Activated CD4-positive, alpha-beta T cell treated with anti-CD3 and anti-CD28 coated beads, Interleukin-2, amount 10 ng/mL, durations not matched to agents 7 days and 5 days (primary cell): ENCODE data around the gene PRKD2. TPM values are rescaled to one million over a fixed set of nuclear protein-coding genes. Genes with fewer than 3 reads are reported as not detected.

ENCODE experiments used
- CTCF ChIA-PET: fragments of 350-600 bp; sonication (Branson Sonifier 250); formaldehyde crosslinking; loops from one replicate; lab custom pipeline; 2021; ENCODE audit warnings: antibody characterized with exemption; lab: Charles Lee
- POLR2A ChIA-PET: fragments of 350-600 bp; sonication (Branson Sonifier 250); formaldehyde crosslinking; loops from one replicate; lab custom pipeline; 2021; ENCODE audit warnings: antibody characterized with exemption; lab: Charles Lee
- DNase-seq: peaks from one replicate; pipeline ENCODE4 v3.0.0-alpha.2; 2020
- H3K27ac Mint-ChIP-seq: one replicate; pipeline ENCODE4 v1.8.0; 2021; ENCODE audit warnings: mild to moderate bottlenecking, moderate library complexity, mixed read lengths
- H3K27me3 Mint-ChIP-seq: one replicate; pipeline ENCODE4 v1.8.0; 2021; ENCODE audit warnings: mixed read lengths
- H3K36me3 Mint-ChIP-seq: one replicate; pipeline ENCODE4 v1.8.0; 2021; ENCODE audit warnings: low read depth, mixed read lengths
- H3K4me1 Mint-ChIP-seq: one replicate; pipeline ENCODE4 v1.8.0; 2021; ENCODE audit warnings: mixed read lengths
- H3K4me3 Mint-ChIP-seq: one replicate; pipeline ENCODE4 v1.8.0; 2021; ENCODE audit warnings: mild to moderate bottlenecking, moderate library complexity, mixed read lengths
- H3K9me3 Mint-ChIP-seq: one replicate; pipeline ENCODE4 v1.8.0; 2021; ENCODE audit warnings: mixed read lengths
- total RNA-seq, 2 experiments: library from RNA; stranded (reverse); gene quantifications; one replicate each; pipeline ENCODE4 v1.2.3, GENCODE V29; 2021

Gene PRKD2
- total RNA-seq, 2 experiments from 2014 or later, result 175 to 178 TPM

DNA sequence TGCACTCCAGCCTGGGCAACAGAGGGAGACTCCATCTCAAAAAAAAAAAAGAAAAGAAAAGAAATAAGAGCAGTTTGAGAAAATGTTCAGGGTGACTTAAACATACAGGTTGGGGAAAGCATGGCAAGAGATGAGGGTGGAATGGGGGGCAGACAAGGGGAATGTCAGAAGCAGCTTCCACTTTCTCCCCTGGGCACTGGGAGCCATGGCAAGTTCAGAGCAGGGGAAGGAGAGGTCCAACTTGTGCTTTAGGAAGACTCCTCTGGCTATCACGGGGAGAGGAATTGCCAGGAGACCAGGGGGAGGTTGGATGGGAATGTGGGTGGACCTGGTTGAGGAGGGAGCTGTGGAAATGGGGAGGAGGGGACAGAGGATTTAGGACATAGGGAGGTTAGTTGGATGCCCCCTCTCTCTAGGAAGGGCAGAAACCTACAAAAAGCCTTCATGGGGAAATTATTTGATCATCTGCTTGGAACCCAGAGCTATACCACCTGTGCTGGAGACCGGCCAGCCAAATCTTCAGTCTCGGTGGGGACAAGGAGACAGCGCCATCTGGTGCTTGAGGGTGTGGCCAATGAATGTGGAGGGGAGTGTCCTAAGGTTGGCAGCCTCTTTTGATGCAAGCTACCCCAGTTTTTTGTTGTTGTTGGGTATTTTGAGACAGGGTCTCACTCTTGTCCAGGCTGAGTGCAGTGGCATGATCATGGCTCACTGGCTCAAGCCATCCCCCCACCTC is 36.7 kb upstream of the PRKD2 start:
- ChIA-PET CTCF (interaction anchor here (0.5 to 5.1 kb wide), 24 partner anchors 9 to 245 kb away, joined by 3 to 42 read pairs (median 4); partner anchors contain the start of genes AP2S1, DACT3 and SLC1A5), POLR2A (no interaction called here)
- DNase-seq, result peak; percentile 83
- H3K4me1 Mint-ChIP-seq, result peaks cover 18% of the 10 kb centered on the region
- H3K36me3 Mint-ChIP-seq, result peaks cover 5% of the 10 kb centered on the region
- no peaks in the 10 kb centered on the region for H3K9me3 Mint-ChIP-seq
- H3K27me3 Mint-ChIP-seq, result no peaks in the 10 kb centered on the region
- no peak overlapping the region for H3K27ac Mint-ChIP-seq
- no peak overlapping the region for H3K4me3 Mint-ChIP-seq

DNA sequence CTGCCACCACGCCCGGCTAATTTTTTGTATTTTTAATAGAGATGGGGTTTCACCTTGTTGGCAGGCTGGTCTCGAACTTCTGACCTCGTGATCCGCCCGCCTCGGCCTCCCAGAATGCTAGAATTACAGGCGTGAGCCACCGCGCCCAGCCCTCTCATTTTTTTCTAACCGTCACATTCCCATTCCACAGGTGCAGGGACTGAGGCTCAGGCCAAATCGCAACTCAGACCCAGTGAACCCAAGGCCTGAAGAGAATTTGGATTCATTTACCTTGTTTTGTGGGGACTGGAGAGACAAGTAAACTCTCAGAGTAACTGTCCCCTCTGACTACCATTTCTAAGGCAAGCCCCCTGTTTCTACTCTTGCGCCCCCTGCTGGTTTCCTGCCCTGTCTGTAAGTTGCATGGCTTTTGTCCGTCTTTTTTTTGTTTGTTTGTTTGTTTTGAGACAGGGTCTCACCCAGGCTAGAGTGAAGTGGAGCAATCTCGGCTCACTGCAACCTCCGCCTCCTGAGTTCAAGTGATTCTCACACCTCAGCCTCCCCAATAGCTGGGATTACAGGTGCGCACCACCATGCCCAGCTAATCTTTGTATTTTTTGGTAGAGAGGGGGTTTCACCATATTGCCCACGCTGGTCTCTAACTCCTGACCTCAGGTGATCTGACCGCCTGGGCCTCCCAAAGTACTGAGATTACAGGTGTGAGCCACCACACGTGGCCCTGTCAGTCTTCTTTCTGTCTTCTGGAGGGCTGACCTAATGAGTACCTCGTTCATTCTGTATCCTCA is 31.6 kb upstream of the PRKD2 start:
- peaks cover 39% of the 10 kb centered on the region for H3K4me1 Mint-ChIP-seq
- POLR2A ChIA-PET, result interaction anchor here (0.7 kb wide), 1 partner anchor 92 kb away, joined by 3 read pairs; no protein-coding TSS in a partner anchor

GRCh38 chr19:46746281-46747057 is 29.6 kb upstream of the PRKD2 start, which contains the start of gene STRN4:
STRN4 (minus strand) TSS chr19:46746450; CDS start chr19:46746430, 20 bp downstream.
- peaks cover 52% of the 10 kb centered on the region for H3K4me1 Mint-ChIP-seq
- H3K27ac Mint-ChIP-seq, result peak within 1 kb of the TSS; percentile 91
- ChIA-PET POLR2A (no interaction called here), CTCF (no interaction called here)
- H3K27me3 Mint-ChIP-seq, result no peaks in the 10 kb centered on the region
- H3K9me3 Mint-ChIP-seq, result no peaks in the 10 kb centered on the region
- peak; percentile 59 for DNase-seq
- H3K4me3 Mint-ChIP-seq, result peak within 1 kb of the TSS; percentile 93
- peaks cover 15% of the 10 kb centered on the region for H3K36me3 Mint-ChIP-seq

More for the DNA sequence above, 31.6 kb upstream of the PRKD2 start:
- peak; percentile 83 for DNase-seq
- H3K9me3 Mint-ChIP-seq, result no peaks in the 10 kb centered on the region
- H3K27ac Mint-ChIP-seq, result no peak overlapping the region
- CTCF ChIA-PET, result interaction anchor here (0.6 to 1.5 kb wide), 4 partner anchors 18 to 1628 kb away, joined by 3 to 8 read pairs (median 7); no protein-coding TSS in a partner anchor
- no peaks in the 10 kb centered on the region for H3K27me3 Mint-ChIP-seq
- H3K4me3 Mint-ChIP-seq, result peak overlapping the region; percentile 38
- H3K36me3 Mint-ChIP-seq, result peaks cover 6% of the 10 kb centered on the region

- Mint-ChIP-seq H3K36me3 (peaks cover 15% of the 10 kb centered on the region), H3K9me3 (no peaks in the 10 kb centered on the region), H3K27me3 (no peaks in the 10 kb centered on the region), H3K27ac (peak within 1 kb of the TSS; percentile 91), H3K4me3 (peak within 1 kb of the TSS; percentile 93), H3K4me1 (peaks cover 55% of the 10 kb centered on the region)
- DNase-seq, result peak; percentile 32
- ChIA-PET CTCF (interaction anchor here (2.3 kb wide), 1 partner anchor 9 kb away, joined by 12 read pairs; no protein-coding TSS in a partner anchor), POLR2A (no interaction called here)
Observed at GRCh38 chr19:46745521-46746280, 28.8 kb upstream of the PRKD2 start, which contains the start of gene FKRP. FKRP (plus strand) TSS chr19:46746057; CDS start chr19:46755451, 9,394 bp downstream.

DNA sequence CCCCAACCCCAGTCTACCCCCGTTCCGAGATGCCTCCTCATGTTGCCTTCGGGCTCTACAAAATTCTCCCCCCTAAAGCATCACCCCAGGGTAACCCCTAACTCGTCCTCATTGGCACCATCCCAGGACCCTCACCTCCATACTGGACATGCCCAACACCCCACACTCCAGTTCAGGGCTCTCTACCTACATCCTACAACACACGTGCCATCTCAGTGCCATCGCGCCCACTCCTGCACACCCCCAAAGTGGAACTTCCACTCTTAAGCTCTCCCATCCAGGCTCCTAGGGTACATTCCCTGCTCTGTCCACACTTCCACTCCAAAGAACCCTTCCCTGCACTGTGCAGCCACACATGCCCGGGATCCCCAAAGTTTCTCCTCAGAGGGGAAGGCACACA is 28.1 kb upstream of the PRKD2 start:
- peaks cover 58% of the 10 kb centered on the region for H3K4me1 Mint-ChIP-seq
- ChIA-PET CTCF (interaction anchor here (0.6 to 2.3 kb wide), 3 partner anchors 9 to 196 kb away, joined by 5 to 12 read pairs (median 6); no protein-coding TSS in a partner anchor), POLR2A (no interaction called here)
- peak overlapping the region; percentile 93 for H3K4me3 Mint-ChIP-seq
- no peak for DNase-seq
- peak overlapping the region; percentile 91 for H3K27ac Mint-ChIP-seq
- H3K9me3 Mint-ChIP-seq, result no peaks in the 10 kb centered on the region
- peaks cover 15% of the 10 kb centered on the region for H3K36me3 Mint-ChIP-seq
- H3K27me3 Mint-ChIP-seq, result no peaks in the 10 kb centered on the region

DNA sequence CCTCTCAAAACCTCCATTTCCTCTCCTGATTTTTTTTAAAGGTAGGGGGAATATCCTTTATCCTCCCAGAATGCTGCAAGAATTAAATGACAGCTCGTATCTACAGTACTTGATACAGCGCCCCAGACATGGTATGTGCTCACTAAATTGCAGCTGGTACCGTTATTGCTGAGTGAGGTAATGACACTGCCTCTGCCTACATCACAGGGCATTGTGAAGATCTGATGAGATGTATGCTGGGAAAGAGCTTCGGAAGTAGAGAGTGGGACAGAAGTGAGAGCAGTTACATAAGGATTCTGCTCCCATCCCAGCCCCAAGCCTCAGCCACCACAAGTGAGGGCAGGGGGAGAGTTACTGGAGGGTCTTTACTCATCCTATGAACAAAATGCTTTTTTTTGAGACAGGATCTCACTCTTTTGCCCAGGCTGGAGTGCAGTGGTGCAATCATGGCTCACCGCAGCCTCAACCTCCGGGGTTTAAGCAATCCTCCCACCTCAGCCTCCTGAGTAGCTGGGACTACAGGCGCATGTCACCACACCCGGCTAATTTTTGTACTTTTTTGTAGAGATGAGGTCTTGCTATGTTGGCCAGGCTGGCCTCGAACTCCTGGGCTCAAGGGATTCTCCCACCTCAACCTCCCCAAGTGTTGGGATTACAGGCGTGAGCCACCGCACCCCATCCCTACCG is 27.2 kb upstream of the PRKD2 start:
- peaks cover 57% of the 10 kb centered on the region for H3K4me1 Mint-ChIP-seq
- H3K27ac Mint-ChIP-seq, result peak overlapping the region; percentile 55
- H3K9me3 Mint-ChIP-seq, result no peaks in the 10 kb centered on the region
- POLR2A ChIA-PET, result interaction anchor here (0.5 kb wide), 1 partner anchor 1027 kb away, joined by 4 read pairs; no protein-coding TSS in a partner anchor
- H3K27me3 Mint-ChIP-seq, result no peaks in the 10 kb centered on the region
- CTCF ChIA-PET, result interaction anchor here (0.5 to 2.3 kb wide), 4 partner anchors 10 to 196 kb away, joined by 4 to 12 read pairs (median 6); no protein-coding TSS in a partner anchor
- H3K36me3 Mint-ChIP-seq, result peaks cover 14% of the 10 kb centered on the region
- H3K4me3 Mint-ChIP-seq, result peak overlapping the region; percentile 93
- no peak for DNase-seq

- Mint-ChIP-seq H3K4me1 (peaks cover 52% of the 10 kb centered on the region), H3K9me3 (no peaks in the 10 kb centered on the region), H3K36me3 (peaks cover 10% of the 10 kb centered on the region), H3K27ac (no peak overlapping the region), H3K27me3 (no peaks in the 10 kb centered on the region), H3K4me3 (no peak overlapping the region)
- ChIA-PET CTCF (interaction anchor here (1.0 to 1.7 kb wide), 2 partner anchors 14 to 98 kb away, joined by 3 to 6 read pairs; no protein-coding TSS in a partner anchor), POLR2A (no interaction called here)
- no peak for DNase-seq
Observed at GRCh38 chr19:46742926-46743480, 26.1 kb upstream of the PRKD2 start.

- no peaks in the 10 kb centered on the region for H3K27me3 Mint-ChIP-seq
- H3K36me3 Mint-ChIP-seq, result peaks cover 20% of the 10 kb centered on the region
- peaks cover 41% of the 10 kb centered on the region for H3K4me1 Mint-ChIP-seq
- no peak overlapping the region for H3K4me3 Mint-ChIP-seq
- H3K9me3 Mint-ChIP-seq, result no peaks in the 10 kb centered on the region
- ChIA-PET CTCF (interaction anchor here (0.7 to 1.7 kb wide), 8 partner anchors 10 to 108 kb away, joined by 3 to 10 read pairs (median 3); no protein-coding TSS in a partner anchor), POLR2A (no interaction called here)
- H3K27ac Mint-ChIP-seq, result no peak overlapping the region
- no peak for DNase-seq
Observed at GRCh38 chr19:46741447-46741846, 24.5 kb upstream of the PRKD2 start.

- ChIA-PET CTCF (interaction anchor here (0.6 kb wide), 2 partner anchors 14 to 97 kb away, joined by 3 read pairs; no protein-coding TSS in a partner anchor), POLR2A (no interaction called here)
- Mint-ChIP-seq H3K27me3 (no peaks in the 10 kb centered on the region), H3K27ac (no peak overlapping the region), H3K9me3 (no peaks in the 10 kb centered on the region), H3K36me3 (peaks cover 20% of the 10 kb centered on the region), H3K4me1 (peaks cover 28% of the 10 kb centered on the region), H3K4me3 (no peak overlapping the region)
- no peak for DNase-seq
Observed at GRCh38 chr19:46739290-46739771, 22.4 kb upstream of the PRKD2 start.

DNA sequence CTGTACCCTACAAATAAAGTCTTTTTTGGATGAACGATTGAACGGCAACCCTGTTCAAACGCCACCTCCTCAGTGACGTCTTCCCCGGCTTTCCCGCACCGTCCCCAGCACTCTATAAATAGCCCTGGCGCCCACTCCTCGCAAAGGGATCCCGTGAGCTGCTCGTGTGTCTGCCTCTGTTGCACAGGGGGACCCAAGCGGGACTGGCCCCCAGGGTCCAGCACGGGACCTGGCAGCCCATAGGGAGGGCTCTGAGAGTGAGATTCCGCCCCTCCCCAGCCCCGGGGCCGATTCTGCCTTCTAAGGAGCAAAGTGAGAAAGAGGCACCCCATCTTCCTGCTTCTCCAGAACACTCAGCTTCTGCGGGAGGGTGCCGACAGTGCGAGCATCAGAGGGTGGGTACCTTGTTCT is 20.9 kb upstream of the PRKD2 start:
- no peak overlapping the region for H3K27ac Mint-ChIP-seq
- no peaks in the 10 kb centered on the region for H3K9me3 Mint-ChIP-seq
- POLR2A ChIA-PET, result no interaction called here
- DNase-seq, result no peak
- H3K27me3 Mint-ChIP-seq, result no peaks in the 10 kb centered on the region
- H3K4me3 Mint-ChIP-seq, result no peak overlapping the region
- H3K4me1 Mint-ChIP-seq, result peaks cover 15% of the 10 kb centered on the region
- CTCF ChIA-PET, result interaction anchor here (0.6 to 1.4 kb wide), 3 partner anchors 9 to 89 kb away, joined by 3 to 4 read pairs (median 3); no protein-coding TSS in a partner anchor
- H3K36me3 Mint-ChIP-seq, result peaks cover 23% of the 10 kb centered on the region
